GM23338 (cell line): Measurements from ENCODE around the gene CCDC12. TPM values are rescaled to one million over a fixed set of nuclear protein-coding genes. Genes with fewer than 3 reads are reported as not detected.

Experiments used
- CREB1 ChIP-seq: fragments of 250-450 bp; sonication (Bioruptor Pico); IDR thresholded peaks from 2 replicates; pipeline ENCODE4 v1.5.0; 2020; ENCODE audit warnings: low read depth, mild to moderate bottlenecking, moderate library complexity
- POLR2AphosphoS5 ChIP-seq: IDR thresholded peaks from 2 replicates; pipeline ENCODE4 v1.6.1; 2016; ENCODE audit warnings: antibody characterized with exemption, low read depth
- polyA plus RNA-seq: library from polyadenylated mRNA; unstranded; fragments of >200 nt; fragmentation: Nextera tagmentation; extraction: Ambion mirVana; gene quantifications from 2 replicates; pipeline ENCODE4 v1.2.1, GENCODE V29; 2016
- total RNA-seq: library from RNA; depleted of rRNA; stranded (reverse); fragments of >200 nt; shearing (Covaris generic); gene quantifications from 2 replicates; pipeline ENCODE4 v1.2.3, GENCODE V29; 2014
- TF ChIP-seq, protein P1 (sequence below): fragments of 250-450 bp; sonication (Bioruptor Pico); IDR thresholded peaks from 2 replicates; pipeline ENCODE4 v1.5.0; 2020; ENCODE audit warnings: mild to moderate bottlenecking, moderate library complexity
- TF ChIP-seq, protein P2 (sequence below): IDR thresholded peaks from one replicate; pipeline ENCODE4 v1.6.1; 2018; ENCODE audit warnings: antibody characterized with exemption; ENCODE audit not compliant: unreplicated experiment

The CCDC12 gene
- total and polyA plus RNA-seq, 2 experiments from 2014 or later, result 42.9 to 133 TPM

DNA sequence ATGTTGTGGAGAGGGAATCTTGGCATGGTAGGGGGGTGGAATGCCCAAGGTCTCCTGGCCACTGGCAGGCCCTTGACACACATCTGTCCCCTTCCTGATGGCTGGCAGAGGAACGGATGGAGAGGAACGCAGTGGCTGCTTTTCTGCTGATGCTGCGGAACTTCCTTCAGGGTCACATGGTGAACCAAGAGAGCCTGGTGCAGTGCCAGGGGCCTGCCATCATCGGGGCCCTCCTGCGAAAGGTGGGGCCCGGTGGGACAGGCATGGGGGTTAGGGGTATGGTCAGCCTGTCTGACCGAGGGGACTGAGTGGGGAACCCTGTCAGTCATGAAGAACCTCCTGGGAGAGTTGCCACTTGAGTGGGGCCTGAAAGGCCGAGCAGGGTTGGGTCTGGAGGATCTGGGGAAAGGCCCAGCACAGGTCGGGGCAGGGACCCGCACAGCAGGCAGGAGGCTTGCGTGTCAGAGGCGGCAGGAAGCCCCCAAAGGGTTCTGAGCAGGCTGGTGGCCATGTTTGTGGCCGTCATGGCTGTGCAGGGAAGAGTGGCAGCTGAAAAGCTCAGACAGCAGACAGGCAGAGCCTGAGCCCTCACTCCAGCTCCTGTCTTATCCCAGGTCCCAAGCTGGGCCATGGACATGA is 21.0 kb upstream of the CCDC12 start (continued):
- TF ChIP-seq, protein P1, sequence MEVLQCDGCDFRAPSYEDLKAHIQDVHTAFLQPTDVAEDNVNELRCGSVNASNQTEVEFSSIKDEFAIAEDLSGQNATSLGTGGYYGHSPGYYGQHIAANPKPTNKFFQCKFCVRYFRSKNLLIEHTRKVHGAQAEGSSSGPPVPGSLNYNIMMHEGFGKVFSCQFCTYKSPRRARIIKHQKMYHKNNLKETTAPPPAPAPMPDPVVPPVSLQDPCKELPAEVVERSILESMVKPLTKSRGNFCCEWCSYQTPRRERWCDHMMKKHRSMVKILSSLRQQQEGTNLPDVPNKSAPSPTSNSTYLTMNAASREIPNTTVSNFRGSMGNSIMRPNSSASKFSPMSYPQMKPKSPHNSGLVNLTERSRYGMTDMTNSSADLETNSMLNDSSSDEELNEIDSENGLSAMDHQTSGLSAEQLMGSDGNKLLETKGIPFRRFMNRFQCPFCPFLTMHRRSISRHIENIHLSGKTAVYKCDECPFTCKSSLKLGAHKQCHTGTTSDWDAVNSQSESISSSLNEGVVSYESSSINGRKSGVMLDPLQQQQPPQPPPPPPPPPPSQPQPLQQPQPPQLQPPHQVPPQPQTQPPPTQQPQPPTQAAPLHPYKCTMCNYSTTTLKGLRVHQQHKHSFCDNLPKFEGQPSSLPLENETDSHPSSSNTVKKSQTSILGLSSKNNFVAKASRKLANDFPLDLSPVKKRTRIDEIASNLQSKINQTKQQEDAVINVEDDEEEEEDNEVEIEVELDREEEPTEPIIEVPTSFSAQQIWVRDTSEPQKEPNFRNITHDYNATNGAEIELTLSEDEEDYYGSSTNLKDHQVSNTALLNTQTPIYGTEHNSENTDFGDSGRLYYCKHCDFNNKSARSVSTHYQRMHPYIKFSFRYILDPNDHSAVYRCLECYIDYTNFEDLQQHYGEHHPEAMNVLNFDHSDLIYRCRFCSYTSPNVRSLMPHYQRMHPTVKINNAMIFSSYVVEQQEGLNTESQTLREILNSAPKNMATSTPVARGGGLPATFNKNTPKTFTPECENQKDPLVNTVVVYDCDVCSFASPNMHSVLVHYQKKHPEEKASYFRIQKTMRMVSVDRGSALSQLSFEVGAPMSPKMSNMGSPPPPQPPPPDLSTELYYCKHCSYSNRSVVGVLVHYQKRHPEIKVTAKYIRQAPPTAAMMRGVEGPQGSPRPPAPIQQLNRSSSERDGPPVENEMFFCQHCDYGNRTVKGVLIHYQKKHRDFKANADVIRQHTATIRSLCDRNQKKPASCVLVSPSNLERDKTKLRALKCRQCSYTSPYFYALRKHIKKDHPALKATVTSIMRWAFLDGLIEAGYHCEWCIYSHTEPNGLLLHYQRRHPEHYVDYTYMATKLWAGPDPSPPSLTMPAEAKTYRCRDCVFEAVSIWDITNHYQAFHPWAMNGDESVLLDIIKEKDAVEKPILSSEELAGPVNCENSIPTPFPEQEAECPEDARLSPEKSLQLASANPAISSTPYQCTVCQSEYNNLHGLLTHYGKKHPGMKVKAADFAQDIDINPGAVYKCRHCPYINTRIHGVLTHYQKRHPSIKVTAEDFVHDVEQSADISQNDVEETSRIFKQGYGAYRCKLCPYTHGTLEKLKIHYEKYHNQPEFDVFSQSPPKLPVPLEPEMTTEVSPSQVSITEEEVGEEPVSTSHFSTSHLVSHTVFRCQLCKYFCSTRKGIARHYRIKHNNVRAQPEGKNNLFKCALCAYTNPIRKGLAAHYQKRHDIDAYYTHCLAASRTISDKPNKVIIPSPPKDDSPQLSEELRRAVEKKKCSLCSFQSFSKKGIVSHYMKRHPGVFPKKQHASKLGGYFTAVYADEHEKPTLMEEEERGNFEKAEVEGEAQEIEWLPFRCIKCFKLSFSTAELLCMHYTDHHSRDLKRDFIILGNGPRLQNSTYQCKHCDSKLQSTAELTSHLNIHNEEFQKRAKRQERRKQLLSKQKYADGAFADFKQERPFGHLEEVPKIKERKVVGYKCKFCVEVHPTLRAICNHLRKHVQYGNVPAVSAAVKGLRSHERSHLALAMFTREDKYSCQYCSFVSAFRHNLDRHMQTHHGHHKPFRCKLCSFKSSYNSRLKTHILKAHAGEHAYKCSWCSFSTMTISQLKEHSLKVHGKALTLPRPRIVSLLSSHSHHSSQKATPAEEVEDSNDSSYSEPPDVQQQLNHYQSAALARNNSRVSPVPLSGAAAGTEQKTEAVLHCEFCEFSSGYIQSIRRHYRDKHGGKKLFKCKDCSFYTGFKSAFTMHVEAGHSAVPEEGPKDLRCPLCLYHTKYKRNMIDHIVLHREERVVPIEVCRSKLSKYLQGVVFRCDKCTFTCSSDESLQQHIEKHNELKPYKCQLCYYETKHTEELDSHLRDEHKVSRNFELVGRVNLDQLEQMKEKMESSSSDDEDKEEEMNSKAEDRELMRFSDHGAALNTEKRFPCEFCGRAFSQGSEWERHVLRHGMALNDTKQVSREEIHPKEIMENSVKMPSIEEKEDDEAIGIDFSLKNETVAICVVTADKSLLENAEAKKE, result no peak
- TF ChIP-seq, protein P2, sequence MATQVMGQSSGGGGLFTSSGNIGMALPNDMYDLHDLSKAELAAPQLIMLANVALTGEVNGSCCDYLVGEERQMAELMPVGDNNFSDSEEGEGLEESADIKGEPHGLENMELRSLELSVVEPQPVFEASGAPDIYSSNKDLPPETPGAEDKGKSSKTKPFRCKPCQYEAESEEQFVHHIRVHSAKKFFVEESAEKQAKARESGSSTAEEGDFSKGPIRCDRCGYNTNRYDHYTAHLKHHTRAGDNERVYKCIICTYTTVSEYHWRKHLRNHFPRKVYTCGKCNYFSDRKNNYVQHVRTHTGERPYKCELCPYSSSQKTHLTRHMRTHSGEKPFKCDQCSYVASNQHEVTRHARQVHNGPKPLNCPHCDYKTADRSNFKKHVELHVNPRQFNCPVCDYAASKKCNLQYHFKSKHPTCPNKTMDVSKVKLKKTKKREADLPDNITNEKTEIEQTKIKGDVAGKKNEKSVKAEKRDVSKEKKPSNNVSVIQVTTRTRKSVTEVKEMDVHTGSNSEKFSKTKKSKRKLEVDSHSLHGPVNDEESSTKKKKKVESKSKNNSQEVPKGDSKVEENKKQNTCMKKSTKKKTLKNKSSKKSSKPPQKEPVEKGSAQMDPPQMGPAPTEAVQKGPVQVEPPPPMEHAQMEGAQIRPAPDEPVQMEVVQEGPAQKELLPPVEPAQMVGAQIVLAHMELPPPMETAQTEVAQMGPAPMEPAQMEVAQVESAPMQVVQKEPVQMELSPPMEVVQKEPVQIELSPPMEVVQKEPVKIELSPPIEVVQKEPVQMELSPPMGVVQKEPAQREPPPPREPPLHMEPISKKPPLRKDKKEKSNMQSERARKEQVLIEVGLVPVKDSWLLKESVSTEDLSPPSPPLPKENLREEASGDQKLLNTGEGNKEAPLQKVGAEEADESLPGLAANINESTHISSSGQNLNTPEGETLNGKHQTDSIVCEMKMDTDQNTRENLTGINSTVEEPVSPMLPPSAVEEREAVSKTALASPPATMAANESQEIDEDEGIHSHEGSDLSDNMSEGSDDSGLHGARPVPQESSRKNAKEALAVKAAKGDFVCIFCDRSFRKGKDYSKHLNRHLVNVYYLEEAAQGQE, result no peak
- TF ChIP-seq CREB1, result no peak
- no peak for TF ChIP-seq POLR2AphosphoS5
